ENCODE data around the gene LIN28B.

Gene LIN28B

DNA sequence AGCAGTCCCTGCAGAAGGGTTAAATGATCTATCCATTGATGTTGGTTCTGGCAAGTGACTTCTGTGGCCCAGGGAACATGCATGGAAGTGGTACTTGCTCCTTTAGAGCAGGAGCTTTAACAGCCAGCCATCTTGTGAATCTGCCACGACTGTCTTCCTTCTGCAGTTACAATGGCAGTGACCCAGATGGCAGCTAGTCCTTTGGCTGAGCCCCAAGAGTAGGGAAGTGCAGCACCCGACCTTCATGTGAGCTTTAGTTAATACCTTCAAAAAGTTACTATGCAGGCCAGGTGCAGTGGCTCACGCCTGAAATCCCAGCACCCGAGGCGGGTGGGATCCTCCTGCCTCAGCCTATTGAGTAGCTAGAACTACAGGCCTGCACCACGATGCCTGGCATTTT, 156.5 kb downstream of the LIN28B start:
- DNase-seq, result no peak

DNA sequence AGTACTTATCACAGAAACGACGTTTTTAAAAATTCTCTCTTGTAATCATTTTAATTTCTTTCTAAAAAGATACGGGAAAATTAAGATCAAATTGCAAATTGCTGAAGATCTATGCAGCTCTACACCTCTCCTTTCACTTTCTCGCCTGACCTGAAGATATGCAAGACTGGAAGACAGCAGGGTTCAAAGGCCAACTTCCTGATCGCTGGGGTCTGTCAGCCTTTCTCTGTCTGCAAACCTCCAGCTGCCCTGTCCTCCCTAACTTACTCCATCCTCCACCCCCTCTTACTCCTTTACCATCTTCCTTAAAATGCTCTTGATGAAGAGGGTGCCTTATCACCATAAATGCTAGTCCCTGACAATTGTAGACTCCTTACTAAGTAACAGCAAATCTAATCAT, 159.2 kb downstream of the LIN28B start:
- DNase-seq, result no peak

DNA sequence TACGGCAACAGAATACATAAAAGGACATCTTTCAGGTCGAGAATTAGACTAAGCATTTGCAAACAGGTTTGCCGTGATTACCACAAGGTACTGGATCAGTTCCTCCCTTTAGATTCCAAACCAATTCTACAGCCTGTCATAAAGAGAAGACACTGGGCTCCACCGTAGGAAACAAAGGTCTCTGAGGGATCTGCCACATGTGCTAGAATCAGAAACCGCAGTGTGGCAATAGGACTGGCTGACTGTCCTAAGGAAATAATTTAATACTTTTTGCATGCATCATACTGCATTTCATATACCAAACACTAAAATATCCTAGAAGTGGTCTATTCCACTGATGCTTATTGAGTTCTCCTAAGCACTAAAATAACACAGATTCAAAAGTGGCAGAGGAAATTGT, 163.7 kb downstream of the LIN28B start:
- DNase-seq, result no peak

DNA sequence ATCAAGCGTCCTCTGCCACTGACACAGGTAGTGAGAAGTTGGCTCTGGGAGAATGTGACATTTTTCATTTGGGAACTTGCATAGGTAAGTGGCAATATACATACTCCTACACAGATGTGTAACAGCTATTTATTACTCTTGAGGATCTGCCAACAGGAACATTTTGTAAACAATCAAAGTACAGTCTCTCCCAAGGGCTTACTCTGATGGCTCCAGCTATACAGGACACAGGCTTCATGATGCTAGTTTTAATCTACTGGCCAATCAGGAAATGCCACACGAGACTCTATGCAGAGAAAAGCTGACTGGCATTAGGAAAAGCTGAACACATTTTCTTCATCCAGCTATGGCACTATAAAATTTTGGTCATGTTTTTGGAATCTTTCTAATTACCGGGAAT, 165.1 kb downstream of the LIN28B start:
- DNase-seq, result no peak

DNA sequence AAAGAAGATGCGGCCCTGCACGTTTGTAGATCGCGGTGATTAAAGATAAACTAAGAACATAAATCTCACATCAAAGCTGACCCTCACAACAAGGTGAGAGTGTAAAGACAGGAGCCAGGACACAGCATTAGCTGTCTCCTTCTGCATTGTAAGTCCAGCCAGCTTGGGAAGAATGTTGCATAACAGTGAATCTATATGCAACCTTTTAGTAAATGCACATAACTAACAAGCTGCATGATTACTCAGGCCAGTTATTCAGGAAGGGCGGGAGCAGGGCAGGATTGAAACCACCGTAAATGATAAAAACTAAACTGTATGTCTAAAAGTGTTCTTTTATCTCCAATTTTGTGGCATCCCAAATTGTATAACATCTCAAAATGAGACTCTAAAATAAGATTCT, 165.8 kb downstream of the LIN28B start:
- DNase-seq, result no peak

Measured in activated CD4-positive, alpha-beta T cell treated with anti-CD3 and anti-CD28 coated beads, Interleukin-2, amount 50 U/mL, for 48 hours (primary cell).